ENCODE measurements around the gene ANKS1B. TPM values are rescaled to one million over a fixed set of nuclear protein-coding genes. Genes with fewer than 3 reads are reported as not detected.

Gene ANKS1B
- total and polyA plus RNA-seq, 2 of the 4 experiments (the other 2 are of a cell fraction) = 0.17 to 0.18 TPM

DNA sequence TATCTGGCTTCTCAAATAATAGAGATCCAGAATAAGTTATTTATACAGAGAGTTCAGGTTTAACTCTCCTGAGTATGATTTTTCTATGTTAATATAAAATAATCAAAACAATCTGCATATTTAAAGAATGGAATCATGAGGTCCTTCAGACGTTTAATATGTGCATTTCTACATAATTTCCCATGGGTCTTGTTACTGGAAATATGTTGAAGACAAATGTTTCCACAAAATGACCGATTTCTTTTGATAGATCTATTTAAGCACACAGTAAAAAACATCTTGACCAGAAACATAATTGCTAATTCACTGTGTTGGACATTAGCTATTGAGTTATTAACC lies 957.7 kb downstream of the ANKS1B start:
- Histone ChIP-seq H3K4me2 (ENCODE audit: low read depth, low read length) (no peak overlapping the region), H3K9me1 (ENCODE audit: insufficient read depth, low read length) (no peaks in the 10 kb centered on the region), H2AK9ac (replicated peaks; ENCODE audit: low read depth, low read length, poor library complexity) (no peak overlapping the region), H3K56ac (ENCODE audit: extremely low read depth, insufficient read depth, low read length) (no peak overlapping the region), H3K4ac (ENCODE audit: low read depth, low read length) (no peak overlapping the region), H3K4me1 (ENCODE audit: control insufficient read depth, insufficient read depth, low read length) (no peaks in the 10 kb centered on the region), H3K79me1 (ENCODE audit: low read depth in 1 of 2, low read length in 2 of 2) (no peaks in the 10 kb centered on the region), H3K14ac (replicated peaks; ENCODE audit: low read depth, low read length) (no peak overlapping the region), H4K5ac (ENCODE audit: low read depth, low read length) (no peak overlapping the region), H2BK5ac (ENCODE audit: low read depth, low read length, poor library complexity, severe bottlenecking) (no peak overlapping the region), H3K36me3 (ENCODE audit: control insufficient read depth, insufficient read depth, low read length) (no peaks in the 10 kb centered on the region), H3K27me3 (ENCODE audit: control insufficient read depth, insufficient read depth, low read length) (no peaks in the 10 kb centered on the region), H2BK15ac (ENCODE audit: low read depth, low read length) (no peak overlapping the region), H3K18ac (ENCODE audit: low read depth, low read length) (no peak overlapping the region), H4K20me1 (ENCODE audit: insufficient read depth, low read length) (no peaks in the 10 kb centered on the region), H3K9ac (ENCODE audit: low read depth, low read length) (no peak overlapping the region), H2AFZ (replicated peaks; ENCODE audit: low read length, poor library complexity) (no peak overlapping the region), H2BK20ac (ENCODE audit: low read depth, low read length) (no peak overlapping the region), H4K8ac (ENCODE audit: low read depth in 2 of 2, low read length in 2 of 2) (no peak overlapping the region), H4K91ac (ENCODE audit: insufficient read depth, low read depth, low read length) (no peak overlapping the region), H3K9me3 (ENCODE audit: control insufficient read depth, insufficient read depth, low read length) (no peaks in the 10 kb centered on the region), H2AK5ac (ENCODE audit: low read depth, low read length) (no peak overlapping the region), H3K27ac (ENCODE audit: insufficient read depth, low read length) (no peak overlapping the region), H2BK120ac (ENCODE audit: low read depth, low read length) (no peak overlapping the region), H3K23ac (ENCODE audit: low read depth, low read length) (no peak overlapping the region), H3K4me3 (ENCODE audit: insufficient read depth, low read depth, low read length) (no peak overlapping the region)
- dilution Hi-C loops (cut with HindIII; ENCODE audit: low sequenced_read_pairs, unreplicated experiment) = no loop called here
- BruUV-seq (replicated peaks) = no TSS peak
- ATAC-seq (ENCODE audit: low read depth) (no peak), DNase-seq (no peak)
- WGBS, 2 experiments (ENCODE audit: extremely low coverage in 2 of 2, insufficient read length in 1 of 2) = no CpG with 5 or more reads among the region's 2 CpGs
- no peak for TF ChIP-seq FOS (IDR thresholded peaks at IDR 0.05; ENCODE audit: low read depth, low read length)
- TF ChIP-seq CHD1 (IDR thresholded peaks at IDR 0.05; ENCODE audit: low read depth, low read length) = no peak
- no peak for TF ChIP-seq MAZ (IDR thresholded peaks at IDR 0.05; ENCODE audit: borderline replicate concordance, low read depth, low read length)
- no peak for TF ChIP-seq RAD21 (IDR thresholded peaks at IDR 0.05; ENCODE audit: low read length)
- no peak for TF ChIP-seq RFX5 (IDR thresholded peaks at IDR 0.05; ENCODE audit: low read depth, low read length)
- TF ChIP-seq MXI1 (IDR thresholded peaks at IDR 0.05; ENCODE audit: borderline replicate concordance, low read depth, low read length) = no peak
- TF ChIP-seq RCOR1 (IDR thresholded peaks at IDR 0.05; ENCODE audit: insufficient replicate concordance, low read length) = no peak
- no peak for TF ChIP-seq MAFK (IDR thresholded peaks at IDR 0.05; ENCODE audit: low read depth, low read length)
- no peak for TF ChIP-seq BHLHE40 (IDR thresholded peaks at IDR 0.05; ENCODE audit: low read depth, low read length)
- TF ChIP-seq CEBPB (IDR thresholded peaks at IDR 0.05; ENCODE audit: low read depth, low read length) = no peak
- POLR2A ChIA-PET (ENCODE audit: unreplicated experiment) = no interaction called here
- intact Hi-C loops (cut with micrococcal nuclease) = no loop called here
- in situ Hi-C loops (cut with MboI; ENCODE audit: low sequenced_read_pairs) = no loop called here
- CTCF ChIA-PET = no interaction called here

Measured in IMR-90 (cell line).